LNCAP (cell line): ENCODE data around the gene GOLPH3.

Experiments used
- TF ChIP-seq, protein P1 (sequence below): fragments of 450-650 bp; IDR thresholded peaks from 2 replicates; pipeline ENCODE4 v1.5.1; 2017; ENCODE audit warnings: mild to moderate bottlenecking

The GOLPH3 gene

DNA sequence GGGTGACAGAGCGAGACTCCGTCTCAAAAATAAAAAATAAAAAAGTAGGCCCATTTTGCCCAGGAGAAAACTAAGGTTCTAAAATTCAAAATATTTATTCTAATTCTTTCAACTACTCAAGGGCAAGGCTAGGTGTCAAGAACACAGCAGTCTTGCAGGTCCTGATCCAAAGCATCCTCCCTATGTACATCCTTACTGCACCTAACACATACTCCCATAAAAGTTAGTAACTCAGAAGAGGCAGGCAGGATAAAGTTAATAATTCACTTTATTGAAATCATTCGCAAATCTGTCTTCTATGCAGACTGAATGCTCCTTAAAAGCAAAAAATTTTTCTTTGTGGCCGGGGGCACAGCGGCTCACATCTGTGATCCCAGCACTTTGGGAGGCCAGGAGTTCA, 11.1 kb downstream of the GOLPH3 start:
- TF ChIP-seq, protein P1, sequence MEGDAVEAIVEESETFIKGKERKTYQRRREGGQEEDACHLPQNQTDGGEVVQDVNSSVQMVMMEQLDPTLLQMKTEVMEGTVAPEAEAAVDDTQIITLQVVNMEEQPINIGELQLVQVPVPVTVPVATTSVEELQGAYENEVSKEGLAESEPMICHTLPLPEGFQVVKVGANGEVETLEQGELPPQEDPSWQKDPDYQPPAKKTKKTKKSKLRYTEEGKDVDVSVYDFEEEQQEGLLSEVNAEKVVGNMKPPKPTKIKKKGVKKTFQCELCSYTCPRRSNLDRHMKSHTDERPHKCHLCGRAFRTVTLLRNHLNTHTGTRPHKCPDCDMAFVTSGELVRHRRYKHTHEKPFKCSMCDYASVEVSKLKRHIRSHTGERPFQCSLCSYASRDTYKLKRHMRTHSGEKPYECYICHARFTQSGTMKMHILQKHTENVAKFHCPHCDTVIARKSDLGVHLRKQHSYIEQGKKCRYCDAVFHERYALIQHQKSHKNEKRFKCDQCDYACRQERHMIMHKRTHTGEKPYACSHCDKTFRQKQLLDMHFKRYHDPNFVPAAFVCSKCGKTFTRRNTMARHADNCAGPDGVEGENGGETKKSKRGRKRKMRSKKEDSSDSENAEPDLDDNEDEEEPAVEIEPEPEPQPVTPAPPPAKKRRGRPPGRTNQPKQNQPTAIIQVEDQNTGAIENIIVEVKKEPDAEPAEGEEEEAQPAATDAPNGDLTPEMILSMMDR = no peak

DNA sequence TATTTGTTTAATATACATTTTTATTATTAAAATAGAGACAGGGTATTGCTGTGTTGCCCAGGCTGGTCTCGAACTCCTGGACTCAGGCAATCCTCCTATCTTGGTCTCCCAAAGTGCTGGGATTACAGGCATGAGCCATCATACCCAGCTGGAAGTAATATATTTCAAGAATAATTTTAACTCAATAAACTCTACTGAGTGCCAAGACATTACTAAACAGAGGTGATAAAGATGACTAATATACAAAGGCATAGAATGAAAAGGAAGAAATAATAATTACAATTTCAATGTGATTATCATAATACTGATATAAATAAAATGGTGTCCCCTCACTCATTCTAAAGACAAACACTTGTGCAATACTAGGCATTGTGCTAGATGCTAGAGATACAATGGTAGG, 13.9 kb downstream of the GOLPH3 start:
- TF ChIP-seq, protein P1 = no peak

DNA sequence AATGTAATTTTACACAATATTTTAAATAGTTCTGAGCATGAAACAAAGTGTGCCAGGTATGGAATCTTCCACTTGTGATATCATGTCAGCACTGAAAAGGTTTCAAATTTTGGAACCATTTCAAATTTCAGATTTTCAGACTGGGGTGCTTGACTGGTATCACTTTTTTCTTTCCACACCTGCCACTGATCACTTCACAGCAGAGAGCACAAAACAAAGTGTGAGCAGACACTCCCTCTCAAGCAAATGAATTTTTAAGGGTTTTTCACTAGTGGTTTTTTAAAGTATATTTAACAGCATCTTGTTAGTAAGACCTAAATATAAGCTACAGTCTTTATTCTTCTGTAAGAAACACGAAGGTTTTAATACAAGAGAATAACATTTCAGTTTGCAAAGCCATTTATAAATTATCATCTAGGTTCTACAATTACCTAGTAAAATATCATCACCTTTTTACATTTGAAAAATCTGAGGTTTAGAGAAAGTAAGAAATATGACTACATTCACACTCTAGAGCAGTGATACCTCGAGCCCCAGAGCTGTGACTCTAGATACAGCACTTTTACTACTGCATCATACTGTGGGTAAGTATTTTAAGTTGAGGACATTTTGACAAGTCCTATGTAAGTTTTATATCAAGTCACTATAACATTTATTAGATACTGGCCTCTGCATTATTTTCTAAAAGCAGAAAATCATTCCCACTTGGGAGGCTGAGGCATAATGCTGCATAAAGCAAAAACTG, 14.6 kb downstream of the GOLPH3 start:
- TF ChIP-seq, protein P1 = no peak

DNA sequence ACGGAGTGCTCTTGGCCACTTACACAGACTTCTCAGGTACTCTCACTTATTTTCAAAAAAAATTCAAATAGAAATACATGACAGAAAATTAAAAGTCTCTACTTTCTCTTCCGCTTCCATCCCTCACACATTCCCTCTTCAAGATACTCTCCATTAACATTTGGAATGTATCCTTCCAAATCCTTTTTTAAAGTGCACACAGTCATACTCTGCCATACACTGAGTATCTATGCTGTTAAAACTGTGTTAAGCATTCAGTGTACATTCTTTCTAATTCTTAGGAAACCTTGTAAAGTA, 15.5 kb downstream of the GOLPH3 start:
- TF ChIP-seq, protein P1 = no peak

DNA sequence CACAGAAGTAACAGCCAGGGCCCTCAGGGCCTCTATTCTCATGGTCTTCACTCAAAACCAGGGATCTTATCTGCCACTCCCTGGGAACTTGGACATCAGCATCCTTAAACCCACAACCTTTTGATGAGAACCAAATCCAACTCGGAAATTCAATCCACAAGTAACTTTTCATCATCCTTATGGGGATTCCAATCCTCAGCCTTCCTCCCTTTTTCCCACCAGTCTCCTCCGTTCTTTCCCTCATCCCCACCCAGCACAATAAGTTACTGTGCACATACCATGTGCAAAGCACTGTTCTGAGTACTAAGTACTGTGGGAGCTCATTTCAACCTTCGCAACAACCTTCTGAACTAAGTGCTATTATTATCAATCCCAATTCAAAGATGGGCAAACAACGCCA, 17.0 kb downstream of the GOLPH3 start:
- TF ChIP-seq, protein P1 = no peak

DNA sequence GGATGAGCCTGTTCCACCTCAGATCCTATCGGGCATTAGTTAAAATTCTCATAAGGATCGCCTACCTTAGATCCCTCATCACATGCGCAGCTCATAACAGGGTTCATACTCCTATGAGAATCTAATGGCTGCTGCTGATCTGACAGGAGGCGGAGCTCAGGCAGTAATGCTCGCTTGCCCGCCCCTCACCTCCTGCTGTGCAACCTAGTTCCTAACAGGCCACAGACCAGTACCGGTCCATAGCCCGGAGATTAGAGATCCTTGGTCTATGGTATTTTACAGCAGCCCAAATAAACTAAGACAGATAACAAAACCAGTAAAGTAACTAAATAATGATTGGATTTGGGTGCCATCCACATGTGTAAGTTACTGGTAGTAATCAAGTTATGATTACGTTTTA, 17.5 kb downstream of the GOLPH3 start:
- TF ChIP-seq, protein P1 = no peak

DNA sequence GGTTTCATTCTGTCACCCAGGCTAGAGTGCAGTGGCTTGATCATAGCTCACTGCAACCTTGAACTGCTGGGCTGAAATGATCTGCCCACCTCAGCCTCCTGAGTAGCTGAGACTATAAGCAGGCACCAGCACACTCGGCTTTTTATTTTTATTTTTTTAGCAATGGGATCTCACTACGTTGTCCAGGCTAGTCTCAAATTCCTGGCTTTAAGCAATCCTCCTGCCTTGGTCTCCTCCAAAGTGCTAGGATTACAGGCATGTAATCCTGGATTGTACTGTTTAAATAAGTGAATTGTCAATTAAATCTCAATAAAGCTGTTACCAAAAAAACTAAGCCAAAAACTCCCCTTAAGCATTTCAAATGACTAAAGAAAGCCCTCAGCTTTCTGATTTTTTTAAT, 18.9 kb downstream of the GOLPH3 start:
- TF ChIP-seq, protein P1 = no peak

DNA sequence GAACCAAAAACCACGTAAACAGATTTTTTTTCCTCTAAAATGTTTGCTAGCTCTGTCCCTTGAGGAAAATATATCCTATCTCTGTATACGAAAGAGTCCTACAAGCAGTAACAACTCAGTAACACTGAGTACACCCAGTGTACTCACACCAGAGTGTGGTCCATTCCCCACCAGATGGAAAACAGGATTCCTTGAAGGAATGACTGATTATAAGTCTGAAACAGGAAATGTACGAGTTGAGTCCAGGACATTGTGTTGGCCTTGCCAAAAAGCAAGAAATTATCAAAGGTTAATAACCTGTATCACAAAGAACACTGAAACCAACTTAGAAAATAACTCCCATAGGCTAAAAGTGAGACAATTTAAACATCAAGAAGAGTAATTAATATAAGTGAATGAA, 20.4 kb downstream of the GOLPH3 start:
- TF ChIP-seq, protein P1 = no peak
